ENCODE data around the gene SPATA9. TPM values are rescaled to one million over a fixed set of nuclear protein-coding genes. Genes with fewer than 3 reads are reported as not detected.

The SPATA9 gene
- total RNA-seq, 2 donors from 2014 or later: 0.30 TPM; not detected in 1

DNA sequence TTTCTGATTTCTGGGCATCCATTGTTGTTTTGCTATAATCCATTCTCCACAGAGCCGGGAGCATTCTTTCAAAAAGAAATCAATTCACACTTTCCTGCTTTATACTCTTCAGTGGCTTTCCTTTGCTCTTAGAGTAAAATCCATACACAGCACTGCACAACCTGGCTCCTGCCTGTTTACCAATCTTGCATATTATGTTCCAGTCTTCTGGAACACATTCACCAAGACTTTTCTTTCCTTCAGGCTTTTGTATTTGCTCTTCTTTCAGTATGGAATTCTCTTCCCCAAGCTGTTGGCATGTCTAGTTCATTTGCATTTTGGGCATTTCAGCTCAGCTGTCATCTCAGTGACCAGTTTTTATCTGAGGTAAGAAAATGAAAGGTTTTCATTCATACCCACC is 29.9 kb downstream of the SPATA9 start:
- DNase-seq (ENCODE audit: low spot score): no peak
- H3K4me3 ChIP-seq: no peak overlapping the region
- H3K27ac ChIP-seq: no peak overlapping the region
- TF ChIP-seq, protein P1, sequence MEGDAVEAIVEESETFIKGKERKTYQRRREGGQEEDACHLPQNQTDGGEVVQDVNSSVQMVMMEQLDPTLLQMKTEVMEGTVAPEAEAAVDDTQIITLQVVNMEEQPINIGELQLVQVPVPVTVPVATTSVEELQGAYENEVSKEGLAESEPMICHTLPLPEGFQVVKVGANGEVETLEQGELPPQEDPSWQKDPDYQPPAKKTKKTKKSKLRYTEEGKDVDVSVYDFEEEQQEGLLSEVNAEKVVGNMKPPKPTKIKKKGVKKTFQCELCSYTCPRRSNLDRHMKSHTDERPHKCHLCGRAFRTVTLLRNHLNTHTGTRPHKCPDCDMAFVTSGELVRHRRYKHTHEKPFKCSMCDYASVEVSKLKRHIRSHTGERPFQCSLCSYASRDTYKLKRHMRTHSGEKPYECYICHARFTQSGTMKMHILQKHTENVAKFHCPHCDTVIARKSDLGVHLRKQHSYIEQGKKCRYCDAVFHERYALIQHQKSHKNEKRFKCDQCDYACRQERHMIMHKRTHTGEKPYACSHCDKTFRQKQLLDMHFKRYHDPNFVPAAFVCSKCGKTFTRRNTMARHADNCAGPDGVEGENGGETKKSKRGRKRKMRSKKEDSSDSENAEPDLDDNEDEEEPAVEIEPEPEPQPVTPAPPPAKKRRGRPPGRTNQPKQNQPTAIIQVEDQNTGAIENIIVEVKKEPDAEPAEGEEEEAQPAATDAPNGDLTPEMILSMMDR (IDR thresholded peaks at IDR 0.05): no peak
- H3K4me1 ChIP-seq: peaks cover 0 to 13% of the 10 kb centered on the region in 2 donors
- H3K36me3 ChIP-seq: no peaks in the 10 kb centered on the region
- no peaks in the 10 kb centered on the region for H3K9me3 ChIP-seq
- no peaks in the 10 kb centered on the region for H3K27me3 ChIP-seq

GRCh38 chr5:95649842-95650620 is 32.8 kb downstream of the SPATA9 start:
- Histone ChIP-seq H3K27ac (no peak overlapping the region), H3K4me3 (no peak overlapping the region), H3K4me1 (peaks cover 0 to 4% of the 10 kb centered on the region in 2 donors), H3K27me3 (no peaks in the 10 kb centered on the region), H3K9me3 (no peaks in the 10 kb centered on the region), H3K36me3 (no peaks in the 10 kb centered on the region)
- no peak for DNase-seq (ENCODE audit: low spot score)
- TF ChIP-seq, protein P1 (IDR thresholded peaks at IDR 0.05): no peak

- Histone ChIP-seq H3K9me3 (no peaks in the 10 kb centered on the region), H3K4me1 (peaks cover 0 to 9% of the 10 kb centered on the region in 2 donors), H3K27ac (no peak overlapping the region), H3K4me3 (no peak overlapping the region), H3K36me3 (no peaks in the 10 kb centered on the region), H3K27me3 (no peaks in the 10 kb centered on the region)
- TF ChIP-seq, protein P1 (IDR thresholded peaks at IDR 0.05): no peak
- DNase-seq (ENCODE audit: low spot score): no peak
Measured at GRCh38 chr5:95649274-95649673, 33.5 kb downstream of the SPATA9 start.

DNA sequence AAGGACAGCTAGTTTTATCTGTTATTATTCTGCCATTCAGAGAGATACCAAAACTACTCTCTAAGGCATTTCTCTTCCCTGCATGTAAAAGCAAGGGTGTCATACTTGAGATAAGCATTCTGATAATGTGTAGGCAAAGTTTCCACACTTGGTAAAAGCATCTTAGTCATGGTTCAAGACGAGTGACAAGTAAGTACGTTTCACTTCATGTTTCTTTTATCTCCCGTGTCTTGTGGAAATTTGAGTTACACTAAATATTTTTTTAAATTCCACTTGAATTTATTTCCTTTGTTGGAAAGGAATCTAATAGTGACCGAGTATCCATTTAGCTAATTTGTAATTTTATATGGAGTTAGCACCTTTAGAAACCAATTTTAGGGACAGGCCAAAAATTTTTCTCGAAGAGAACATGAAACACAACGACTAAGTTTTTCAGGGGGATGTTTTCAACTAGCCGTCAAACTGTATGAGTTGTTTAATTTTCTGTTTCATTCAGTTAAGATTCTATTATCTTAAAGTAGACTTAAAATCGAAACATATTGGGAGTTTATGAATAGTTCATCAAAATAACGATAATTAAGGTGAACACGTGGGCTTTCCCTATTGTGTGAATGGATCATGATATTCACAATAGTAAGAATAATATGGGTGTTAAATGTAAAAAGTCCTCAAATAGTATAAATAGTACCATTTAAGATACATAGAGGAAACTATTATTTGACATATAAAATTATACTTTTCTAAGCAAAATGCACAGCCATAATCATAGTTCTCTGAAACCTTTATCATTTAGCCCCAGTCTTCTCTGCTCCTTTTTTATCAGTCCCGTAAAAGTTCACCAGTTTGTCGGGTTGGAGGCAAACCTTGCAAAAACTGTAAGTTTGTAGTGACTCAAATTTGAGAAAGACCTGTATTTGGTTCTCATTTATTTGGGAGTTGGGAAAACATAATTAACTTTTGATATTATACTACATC is 34.6 kb downstream of the SPATA9 start:
- peaks cover 0 to 10% of the 10 kb centered on the region in 2 donors for H3K4me1 ChIP-seq
- H3K4me3 ChIP-seq: no peak overlapping the region

More for the DNA sequence above, 34.6 kb downstream of the SPATA9 start:
- peak overlapping the region; percentile 95 for H3K27ac ChIP-seq
- no peaks in the 10 kb centered on the region for H3K27me3 ChIP-seq
- TF ChIP-seq, protein P1 (IDR thresholded peaks at IDR 0.05): no peak
- H3K36me3 ChIP-seq: no peaks in the 10 kb centered on the region
- no peaks in the 10 kb centered on the region for H3K9me3 ChIP-seq
- no peak for DNase-seq (ENCODE audit: low spot score)
